ENCODE data around the gene DPP9. TPM values are rescaled to one million over a fixed set of nuclear protein-coding genes. Genes with fewer than 3 reads are reported as not detected.

The DPP9 gene
- total and polyA plus RNA-seq, 2 of the 13 experiments (the other 11 are each of a cell fraction or from before 2014, with no cell fraction given): 8.4 to 25.8 TPM

GRCh38 chr19:4715529-4716221, 8.0 kb downstream of the DPP9 start (continued):
- TF ChIP-seq ZNF20 (CRISPR knock-in tag; IDR thresholded peaks at IDR 0.05) (no peak), ARNT2 (CRISPR knock-in tag; IDR thresholded peaks at IDR 0.05; ENCODE audit: low read depth) (peak; percentile 73), ATM (IDR thresholded peaks at IDR 0.05; ENCODE audit: borderline replicate concordance) (no peak), ZNF280B (CRISPR knock-in tag; IDR thresholded peaks at IDR 0.05; ENCODE audit: borderline replicate concordance) (peak; percentile 55; the same call in 1 of the 2 replicates), SOX6 (IDR thresholded peaks at IDR 0.05) (no peak), SOX6 (CRISPR knock-in tag; IDR thresholded peaks at IDR 0.05) (peak; percentile 60), ONECUT2 (CRISPR knock-in tag; IDR thresholded peaks at IDR 0.05) (peak; percentile 8; the same call in 1 of the 2 replicates), ZSCAN25 (CRISPR knock-in tag; IDR thresholded peaks at IDR 0.05) (0 out of 2 replicates have a peak, but pooled peaks have one; percentile 11), ZNF430 (CRISPR knock-in tag; IDR thresholded peaks at IDR 0.05) (no peak), FOXJ3 (CRISPR knock-in tag; IDR thresholded peaks at IDR 0.05; ENCODE audit: borderline replicate concordance) (no peak), ZNF737 (CRISPR knock-in tag; IDR thresholded peaks at IDR 0.05; ENCODE audit: borderline replicate concordance) (0 out of 2 replicates have a peak, but pooled peaks have one; percentile 56), ZZZ3 (CRISPR knock-in tag; IDR thresholded peaks at IDR 0.05; ENCODE audit: borderline replicate concordance) (no peak), MXD1 (CRISPR knock-in tag; IDR thresholded peaks at IDR 0.05) (no peak), ZNF431 (CRISPR knock-in tag; IDR thresholded peaks at IDR 0.05; ENCODE audit: borderline replicate concordance, low read depth) (peak; percentile 68; the same call in 1 of the 2 replicates), ZNF501 (CRISPR knock-in tag; IDR thresholded peaks at IDR 0.05) (peak; percentile 77), SMAD1 (CRISPR knock-in tag; IDR thresholded peaks at IDR 0.05; ENCODE audit: borderline replicate concordance, low read depth) (peak; percentile 64; the same call in 1 of the 2 replicates), RBAK (CRISPR knock-in tag; IDR thresholded peaks at IDR 0.05) (no peak), SNAPC2 (CRISPR knock-in tag; IDR thresholded peaks at IDR 0.05) (no peak), ZNF451 (CRISPR knock-in tag; IDR thresholded peaks at IDR 0.05) (no peak), PRDM4 (CRISPR knock-in tag; IDR thresholded peaks at IDR 0.05; ENCODE audit: borderline replicate concordance) (no peak), ZFAT (CRISPR knock-in tag; conservative IDR thresholded peaks at IDR 0.05) (no peak), ZNF441 (CRISPR knock-in tag; IDR thresholded peaks at IDR 0.05; ENCODE audit: borderline replicate concordance) (no peak), ZBTB7B (CRISPR knock-in tag; IDR thresholded peaks at IDR 0.05) (peak; percentile 80; the same call in 1 of the 2 replicates), MAZ (IDR thresholded peaks at IDR 0.05; ENCODE audit: borderline replicate concordance, low read depth, low read length) (no peak), MAZ (CRISPR knock-in tag; IDR thresholded peaks at IDR 0.05; ENCODE audit: low read depth) (peak; percentile 68; the same call in 1 of the 2 replicates), NR2F6 (IDR thresholded peaks at IDR 0.05) (peak; percentile 83), NR2F6 (CRISPR knock-in tag; IDR thresholded peaks at IDR 0.05) (peak; percentile 83)
